ENCODE measurements around the gene PRDM16.
"Not testable (repeated sequence)": the region's sequence is repeated elsewhere in the genome, so short reads cannot be mapped to it uniquely, and the experiment has no call there.

The PRDM16 gene

DNA sequence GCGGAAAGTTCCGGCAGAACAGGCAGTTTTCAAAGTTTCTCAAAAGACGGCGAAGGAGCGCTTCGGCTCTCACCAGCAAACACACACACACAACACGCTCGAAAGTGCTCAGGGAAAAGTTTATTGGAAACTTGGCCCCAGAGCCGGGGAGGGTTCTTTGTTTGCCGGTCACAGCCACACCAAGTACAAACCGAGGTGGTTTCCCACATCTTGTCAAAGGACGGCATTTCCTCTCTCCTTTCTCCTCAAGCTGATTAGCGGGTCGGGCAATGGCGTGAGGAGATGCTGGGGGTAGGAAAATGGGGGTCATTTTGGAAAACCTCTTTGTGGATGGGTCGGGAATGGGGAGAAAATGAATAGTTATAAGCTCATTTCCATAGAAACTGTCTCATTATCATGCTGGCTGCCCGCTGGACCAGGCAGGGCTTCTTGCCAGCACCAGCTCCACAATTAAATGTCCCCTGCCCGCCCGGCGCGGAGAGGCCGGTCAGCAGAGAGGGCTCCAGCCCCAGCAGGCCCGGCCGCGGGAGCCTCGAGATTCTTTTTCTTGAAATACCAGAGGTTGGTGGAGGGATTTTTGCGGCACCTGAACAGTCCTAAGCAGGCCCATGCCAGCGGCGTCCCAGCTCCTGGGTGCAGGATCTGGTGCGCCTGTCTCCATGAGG is 92.3 kb downstream of the PRDM16 start:
- no peak for DNase-seq (ENCODE audit: low read depth, low spot score)

DNA sequence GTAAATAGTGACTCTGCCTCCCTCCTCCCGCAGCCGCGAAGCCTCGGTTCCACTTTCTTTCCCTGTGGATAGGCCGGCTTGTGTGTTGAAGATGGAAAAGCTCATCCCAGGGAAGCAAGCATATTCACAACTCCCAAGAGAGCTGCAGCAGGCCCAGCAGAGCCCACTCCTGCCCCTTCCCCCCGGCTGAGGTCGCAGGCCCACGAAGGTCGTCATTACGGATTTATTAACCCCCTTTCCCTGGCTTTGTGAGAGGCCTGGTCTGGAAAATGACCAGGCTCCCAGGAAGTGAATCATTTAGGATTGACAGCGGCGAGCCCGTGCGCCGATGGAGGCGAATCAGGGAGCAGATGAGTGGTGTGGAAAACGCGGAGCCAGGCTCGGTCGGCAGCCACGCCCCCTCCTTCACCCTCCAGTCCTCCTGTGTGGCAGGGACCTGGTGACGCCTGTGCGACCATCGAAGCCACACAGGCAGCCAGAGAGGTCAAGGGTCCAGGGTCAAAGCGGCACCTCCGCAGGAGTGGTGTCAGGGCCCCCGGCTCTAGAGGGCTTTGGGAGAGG is 93.4 kb downstream of the PRDM16 start:
- DNase-seq (ENCODE audit: low read depth, low spot score): peak; percentile 50

DNA sequence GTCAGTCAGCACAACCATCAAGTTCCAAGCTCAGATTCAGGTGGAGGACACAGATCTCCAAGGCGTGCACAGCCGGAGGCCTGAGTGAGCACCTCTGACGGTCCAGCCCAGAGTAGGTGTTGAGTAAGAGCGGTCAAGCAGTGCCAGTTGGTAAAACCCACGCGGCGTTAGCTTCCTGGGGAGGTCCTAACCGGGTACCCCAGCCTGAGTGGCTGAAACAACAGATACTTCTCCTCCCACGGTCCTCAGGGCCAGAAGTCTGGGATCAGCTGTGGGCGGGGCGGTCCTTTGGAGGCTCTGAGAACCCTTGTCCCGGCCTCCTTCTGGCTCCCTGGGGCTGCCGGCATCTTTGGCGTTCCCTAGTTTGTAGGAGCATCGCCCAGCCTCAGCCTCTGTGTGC is 94.4 kb downstream of the PRDM16 start:
- DNase-seq (ENCODE audit: low read depth, low spot score): no peak

DNA sequence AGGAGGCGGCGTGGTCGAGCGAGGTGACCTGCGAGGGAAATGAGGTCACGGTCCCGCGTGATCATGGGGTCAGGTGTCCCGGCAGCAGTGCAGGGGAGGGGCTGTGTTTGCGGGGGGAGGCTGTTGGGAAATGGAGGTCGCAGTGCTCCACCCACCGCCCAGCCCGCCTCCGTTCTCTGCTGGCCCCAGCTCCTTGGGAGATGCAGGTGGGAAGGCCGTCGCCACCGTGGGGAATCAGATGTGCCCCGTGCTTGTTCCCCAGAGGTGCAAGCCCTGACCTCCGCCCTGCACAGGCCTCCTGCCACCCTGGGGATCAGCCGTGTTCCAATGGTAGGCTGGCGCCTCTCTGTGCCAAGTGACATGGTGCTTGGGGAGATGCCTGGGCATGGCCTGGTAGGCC is 95.7 kb downstream of the PRDM16 start:
- no peak for DNase-seq (ENCODE audit: low read depth, low spot score)

DNA sequence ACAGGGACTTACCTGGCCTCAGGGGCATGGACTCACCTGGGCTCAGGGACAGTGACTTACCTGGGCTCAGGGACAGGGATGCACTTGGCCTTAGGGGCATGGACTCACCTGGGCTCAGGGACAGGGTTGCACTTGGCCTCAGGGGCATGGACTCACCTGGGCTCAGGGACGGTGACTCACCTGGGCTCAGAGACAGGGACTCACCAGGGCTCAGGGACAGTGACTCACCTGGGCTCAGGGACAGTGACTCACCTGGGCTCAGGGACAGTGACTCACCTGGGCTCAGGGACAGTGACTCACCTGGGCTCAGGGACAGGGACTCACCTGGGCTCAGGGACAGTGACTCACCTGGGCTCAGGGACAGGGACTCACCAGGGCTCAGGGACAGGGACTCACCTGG is 96.2 kb downstream of the PRDM16 start:
- not testable (repeated sequence) for DNase-seq (ENCODE audit: low read depth, low spot score)

DNA sequence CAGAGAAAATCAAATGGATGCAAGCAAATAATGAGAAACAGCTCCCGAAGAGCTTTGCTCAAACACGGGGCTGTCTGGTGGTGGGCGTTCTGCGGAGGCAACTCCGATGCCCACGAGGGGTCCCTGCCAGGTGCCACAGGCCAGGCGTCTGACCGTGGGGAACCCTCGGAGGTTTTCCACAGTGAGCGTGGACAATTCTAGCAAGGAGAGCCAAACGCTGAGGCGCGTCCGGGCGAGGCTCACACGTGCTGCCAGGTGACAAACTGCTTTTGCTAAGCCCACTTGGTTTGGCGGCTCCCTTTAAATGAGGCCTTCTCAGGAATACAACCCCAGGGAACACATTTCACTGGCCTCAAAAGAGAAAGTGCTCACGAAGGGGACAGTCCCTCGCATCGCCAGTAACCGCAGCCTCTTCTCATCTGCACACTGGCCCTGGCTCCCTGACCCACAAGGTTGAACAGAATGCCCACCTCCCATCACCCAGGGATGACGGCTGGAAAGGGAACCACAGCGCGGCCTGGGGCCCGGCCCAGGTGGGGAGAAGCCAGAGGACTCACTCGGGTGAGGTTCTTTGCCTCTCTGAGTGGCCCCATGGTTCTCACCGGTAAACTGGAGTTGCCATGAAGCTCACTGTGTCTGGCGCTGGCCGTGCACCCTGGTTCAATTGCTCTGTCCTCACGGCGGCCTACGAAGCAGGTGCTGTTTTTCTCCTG is 97.4 kb downstream of the PRDM16 start:
- DNase-seq (ENCODE audit: low read depth, low spot score): no peak

DNA sequence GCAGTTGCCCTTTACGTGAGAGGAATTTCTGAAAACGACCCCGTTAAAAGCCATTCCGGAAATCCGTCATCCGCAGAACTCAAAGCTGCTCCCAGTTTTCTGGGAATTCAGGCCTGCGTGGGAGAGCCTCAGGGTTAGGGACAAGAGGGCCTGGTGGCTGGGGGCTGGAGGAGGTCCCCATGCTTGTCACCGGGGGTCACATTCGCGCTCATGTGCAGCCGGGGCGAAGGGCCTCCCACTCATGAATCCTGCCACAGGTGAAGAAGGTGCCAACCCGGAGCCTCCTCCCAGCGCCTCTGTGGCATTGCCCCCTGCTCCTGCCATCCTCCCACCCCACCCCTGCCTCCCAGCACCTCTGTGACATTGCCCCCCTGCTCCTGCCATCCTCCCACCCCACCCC is 98.3 kb downstream of the PRDM16 start:
- DNase-seq (ENCODE audit: low read depth, low spot score): no peak

DNA sequence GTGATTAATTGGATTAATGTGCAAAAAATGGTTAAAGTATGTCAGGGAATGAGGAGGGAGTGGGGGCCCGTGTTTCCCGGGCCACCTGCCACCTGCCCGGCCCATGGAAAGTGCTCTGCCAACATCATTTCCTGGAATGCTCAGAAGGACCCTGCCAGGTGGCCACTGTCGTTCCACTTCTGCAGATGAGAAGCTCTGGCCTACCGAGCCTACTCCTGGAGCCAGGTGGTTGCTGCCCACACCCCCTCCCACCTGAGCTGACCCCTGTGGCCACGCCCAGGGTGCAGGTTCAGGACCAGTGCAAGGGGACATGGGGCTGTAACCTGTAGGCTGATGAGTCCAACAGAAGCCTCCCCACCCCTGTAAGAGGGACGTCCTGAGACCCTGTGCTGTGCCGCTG is 99.7 kb downstream of the PRDM16 start:
- no peak for DNase-seq (ENCODE audit: low read depth, low spot score)

DNA sequence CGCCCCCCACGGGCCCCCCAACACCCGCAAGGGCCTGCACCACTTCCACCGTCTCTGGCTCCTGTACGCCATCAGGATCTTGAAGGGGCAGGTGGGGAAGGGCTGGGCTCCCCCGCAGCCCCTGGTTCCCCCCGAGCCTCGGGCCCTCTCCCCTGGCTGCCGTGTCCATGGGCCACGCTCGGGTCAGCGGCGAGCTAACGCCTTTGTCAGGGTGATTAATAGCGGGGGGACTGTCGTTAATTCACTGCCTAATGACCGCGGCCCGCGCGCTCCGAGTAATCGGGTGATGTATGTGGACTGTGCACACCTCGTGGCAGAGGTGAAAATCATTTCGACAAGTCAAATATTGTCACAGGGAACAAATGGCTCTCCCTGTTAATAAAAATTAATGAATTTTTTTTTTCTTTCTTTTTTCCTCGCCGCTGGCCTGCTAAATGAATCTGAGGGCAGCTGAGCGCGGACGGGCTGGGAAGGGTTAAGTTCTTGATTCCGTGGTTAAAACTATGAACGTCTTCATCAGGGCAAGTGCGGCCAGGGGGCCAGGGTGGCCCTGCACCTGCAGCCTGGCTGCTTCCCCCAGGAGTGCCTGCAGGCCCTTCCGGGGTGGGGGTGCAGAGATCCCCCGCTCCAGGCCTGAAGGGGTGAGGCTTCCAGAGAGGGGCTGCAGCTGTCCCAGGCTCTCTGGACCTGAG is 100.8 kb downstream of the PRDM16 start:
- no peak for DNase-seq (ENCODE audit: low read depth, low spot score)

DNA sequence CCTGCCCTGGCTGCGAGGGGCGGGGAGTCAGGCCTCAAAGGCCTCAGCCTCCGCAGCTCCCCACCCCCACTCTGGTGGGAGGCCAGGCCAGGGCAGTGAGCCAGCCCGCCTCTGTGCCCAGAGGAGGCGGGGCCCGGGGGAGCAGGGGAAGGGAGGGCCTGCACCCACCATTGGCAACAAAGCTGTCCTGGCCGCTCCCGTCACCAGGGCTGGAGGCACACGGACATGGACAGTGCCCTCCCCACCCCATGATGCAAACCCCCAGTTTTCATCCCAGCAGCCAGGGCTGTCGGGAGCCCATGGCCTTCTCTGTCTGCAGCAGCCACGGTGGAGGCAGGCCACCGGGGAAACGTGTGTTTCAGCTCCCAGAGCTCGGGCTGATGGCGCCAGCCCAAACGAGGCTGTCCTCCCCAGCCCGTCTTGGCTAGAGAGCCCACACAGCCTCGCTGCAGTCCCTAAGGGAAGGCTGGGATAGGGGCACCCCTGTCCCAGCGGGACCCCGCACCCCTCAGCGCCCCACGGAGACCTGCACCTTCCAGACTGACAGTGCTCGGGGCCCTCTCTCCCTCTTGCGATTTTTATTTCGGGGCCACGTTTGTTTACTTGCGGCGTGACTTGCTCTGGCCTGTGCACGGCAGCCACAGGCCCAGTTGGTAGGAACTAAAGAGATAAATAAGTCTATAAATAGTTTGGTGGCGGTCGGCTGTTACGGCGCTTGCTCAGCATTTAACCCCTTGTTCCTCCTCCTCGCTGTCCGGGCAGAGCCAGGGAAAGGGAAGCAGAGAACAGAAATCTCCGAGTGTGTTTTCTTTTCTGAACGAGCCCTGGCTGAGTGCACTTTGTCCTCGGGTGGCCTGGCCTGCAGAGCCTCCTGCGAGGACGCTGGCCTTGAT is 101.8 kb downstream of the PRDM16 start:
- no peak for DNase-seq (ENCODE audit: low read depth, low spot score)

DNA sequence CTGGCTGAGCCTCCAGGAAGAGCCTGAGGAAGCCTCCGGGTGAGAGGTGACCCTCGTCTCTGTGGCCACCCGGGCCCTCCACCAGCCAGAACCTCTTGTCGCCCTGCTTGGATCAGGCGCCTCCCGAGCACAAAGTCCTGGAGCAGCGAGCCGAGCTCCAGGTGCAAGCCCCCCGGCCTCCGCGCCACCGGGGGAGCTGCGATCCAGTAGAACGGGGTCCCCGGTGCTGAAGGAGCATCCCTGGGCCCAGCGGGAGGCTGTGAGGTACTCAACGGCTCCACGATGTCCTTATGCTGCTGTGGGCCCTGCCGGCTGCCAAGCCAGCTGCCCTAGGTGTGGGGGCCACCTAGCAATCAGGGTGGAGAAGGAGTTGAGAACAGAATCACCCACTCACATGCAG is 102.8 kb downstream of the PRDM16 start:
- DNase-seq (ENCODE audit: low read depth, low spot score): no peak

DNA sequence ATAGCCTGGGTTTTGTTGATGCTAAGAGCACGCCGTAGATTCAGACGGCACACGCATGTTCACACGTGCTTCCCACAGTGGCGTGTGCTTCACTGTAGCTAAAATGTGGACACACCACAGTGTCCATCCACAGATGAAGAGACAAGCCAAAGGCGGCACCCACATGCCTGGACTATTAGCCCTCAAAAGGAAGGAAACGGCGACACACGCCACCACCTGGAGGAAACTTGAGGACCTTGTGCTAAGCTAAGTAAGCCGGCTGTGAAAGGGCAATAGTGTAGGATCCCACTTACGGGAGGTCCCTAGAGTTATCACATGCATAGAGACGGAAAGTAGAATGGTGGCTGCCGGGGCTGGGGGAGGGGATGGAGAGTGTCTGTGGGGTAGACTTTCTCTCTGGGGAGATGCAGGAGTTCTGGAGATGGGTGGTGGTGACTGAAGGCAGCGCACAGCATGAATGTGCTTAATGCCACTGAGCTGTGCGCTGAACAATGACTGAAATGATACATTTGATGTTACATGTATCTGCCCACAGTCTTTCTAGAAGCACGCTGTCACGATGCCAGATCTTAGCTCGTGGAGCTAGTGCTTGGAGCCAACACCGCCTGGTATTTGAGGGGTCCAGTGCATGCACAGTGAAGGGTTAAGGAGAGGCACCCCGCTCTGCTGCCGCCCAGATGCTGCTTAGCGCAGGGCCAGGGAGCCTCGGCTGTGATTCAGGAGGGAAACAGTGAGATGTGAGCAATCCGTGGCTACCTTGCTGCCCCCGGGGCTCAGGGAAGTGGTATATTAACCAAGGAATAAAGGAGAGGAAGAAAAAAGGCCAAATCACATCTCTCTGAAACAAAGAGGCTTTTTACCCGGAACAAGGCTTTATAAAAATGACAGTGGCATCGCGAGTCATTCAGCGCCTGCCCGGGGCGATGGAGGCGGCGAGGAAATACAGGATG is 103.7 kb downstream of the PRDM16 start:
- DNase-seq (ENCODE audit: low read depth, low spot score): no peak

DNA sequence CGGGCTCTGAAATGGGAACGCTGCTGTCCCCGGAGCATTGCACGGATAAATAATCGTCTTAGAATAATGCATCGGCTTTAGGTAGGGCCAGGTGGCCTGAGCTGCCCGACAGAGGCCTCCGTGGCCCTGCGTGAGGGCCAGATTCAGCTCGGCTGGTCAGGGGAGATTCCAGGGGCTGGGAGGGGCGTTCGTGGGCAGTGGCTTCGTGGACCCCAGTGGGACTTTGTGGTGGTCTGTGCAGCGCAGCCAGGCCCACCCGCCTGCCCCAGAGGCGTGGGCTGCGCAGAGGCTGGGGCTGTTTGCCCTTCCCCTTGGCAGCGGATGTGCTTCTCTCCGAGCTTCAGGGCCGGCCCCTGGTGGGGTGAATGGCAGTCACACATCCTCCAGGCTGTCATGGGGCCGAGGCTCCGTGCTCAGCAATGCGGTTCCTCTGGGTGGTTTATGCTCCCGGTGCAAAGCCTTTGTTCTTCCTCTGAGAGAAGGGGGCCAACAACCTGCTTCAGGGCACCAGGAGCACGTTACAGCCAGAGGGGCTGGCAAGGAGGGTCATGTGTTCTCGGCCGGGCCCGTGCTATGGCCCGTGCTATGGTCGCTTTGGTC is 104.5 kb downstream of the PRDM16 start:
- no peak for DNase-seq (ENCODE audit: low read depth, low spot score)

DNA sequence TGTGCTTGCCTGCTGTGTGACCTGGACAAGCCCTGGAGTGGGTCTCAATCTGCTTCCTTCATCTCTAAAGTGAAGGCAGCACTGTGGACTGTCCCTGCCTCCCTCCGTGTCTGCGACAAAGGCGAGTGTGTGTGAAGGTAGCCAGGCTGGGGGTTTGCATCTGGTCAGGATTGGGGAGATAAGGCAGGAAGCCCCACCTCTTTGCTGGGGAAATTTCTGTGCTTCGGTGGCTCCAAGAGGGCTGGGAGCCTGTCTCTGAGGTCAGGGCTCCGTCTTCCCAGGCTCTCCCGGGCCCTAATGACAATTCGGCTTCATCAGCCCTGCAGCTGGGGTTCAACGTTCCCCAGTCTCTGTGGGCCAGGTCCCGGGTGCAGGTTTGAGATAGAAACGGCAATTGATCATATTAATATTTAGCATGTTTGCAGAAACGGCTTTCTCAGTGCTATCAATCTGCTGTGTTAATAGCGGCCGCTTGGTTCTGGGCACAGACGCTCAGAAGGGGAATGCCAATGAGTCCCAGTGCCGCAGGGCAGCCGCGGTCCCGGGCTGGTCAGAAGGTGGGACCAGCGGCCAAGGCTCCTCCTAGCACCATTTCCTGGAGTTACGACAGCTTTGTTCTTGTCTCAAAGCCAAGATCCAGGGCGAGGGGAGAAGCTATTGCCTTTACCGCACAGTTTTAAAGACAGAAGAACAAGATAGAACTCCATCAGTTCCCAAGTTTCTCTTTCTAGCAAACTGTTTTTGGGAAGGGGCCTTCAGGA is 105.7 kb downstream of the PRDM16 start:
- no peak for DNase-seq (ENCODE audit: low read depth, low spot score)

DNA sequence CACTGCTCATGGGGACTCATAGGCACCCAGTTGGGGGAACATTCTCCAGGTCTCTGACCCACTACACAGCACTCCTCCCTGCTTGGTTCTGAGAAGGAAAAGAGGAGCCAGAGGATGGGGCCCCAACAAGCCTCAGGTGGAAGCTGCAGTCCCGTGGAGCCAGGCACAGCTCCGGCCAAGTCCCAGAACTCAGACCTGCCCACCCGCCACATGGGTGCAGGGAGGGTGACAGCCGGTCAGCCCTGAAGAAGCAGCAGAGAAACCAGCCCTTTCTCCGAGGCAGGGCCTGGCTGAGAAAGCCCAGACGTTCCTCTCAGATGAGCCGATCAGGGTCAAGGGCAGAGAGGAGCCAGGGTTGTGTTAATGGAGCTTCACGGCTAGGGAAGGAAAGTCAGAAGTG is 106.5 kb downstream of the PRDM16 start:
- DNase-seq (ENCODE audit: low read depth, low spot score): no peak

DNA sequence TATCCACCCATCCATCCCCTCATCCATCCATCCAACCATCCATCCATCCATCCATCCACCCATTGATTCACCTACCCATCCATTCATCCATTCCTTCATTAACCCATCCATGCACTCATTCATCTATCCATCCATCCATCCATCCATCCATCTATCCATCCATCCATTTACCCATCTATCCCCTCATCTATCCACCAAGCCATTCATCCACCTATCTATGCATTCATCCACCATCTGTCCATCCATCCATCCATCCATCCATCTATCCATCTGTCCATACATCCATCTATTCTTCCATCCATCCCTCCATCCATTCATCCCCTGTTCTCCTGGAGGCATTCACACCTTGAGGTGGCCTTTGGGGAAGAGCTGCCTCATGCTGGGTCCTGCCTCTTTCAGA is 107.0 kb downstream of the PRDM16 start:
- DNase-seq (ENCODE audit: low read depth, low spot score): no peak

DNA sequence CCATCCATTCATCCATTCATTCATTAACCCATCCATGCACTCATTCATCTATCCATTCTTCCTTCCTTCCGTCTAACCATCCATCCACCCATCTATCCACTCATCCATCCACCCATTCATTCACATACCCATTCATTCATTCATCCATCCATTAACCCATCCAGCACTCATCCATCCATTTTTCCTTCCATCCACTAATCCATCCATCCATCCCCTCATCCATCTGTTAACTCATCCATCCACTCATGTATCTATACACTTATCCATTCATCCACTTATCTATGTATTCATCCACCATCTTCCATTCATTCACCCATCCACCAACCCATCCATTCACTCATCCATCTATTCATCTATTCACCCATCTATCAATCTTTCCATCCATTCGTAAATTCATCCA is 107.8 kb downstream of the PRDM16 start:
- no peak for DNase-seq (ENCODE audit: low read depth, low spot score)

DNA sequence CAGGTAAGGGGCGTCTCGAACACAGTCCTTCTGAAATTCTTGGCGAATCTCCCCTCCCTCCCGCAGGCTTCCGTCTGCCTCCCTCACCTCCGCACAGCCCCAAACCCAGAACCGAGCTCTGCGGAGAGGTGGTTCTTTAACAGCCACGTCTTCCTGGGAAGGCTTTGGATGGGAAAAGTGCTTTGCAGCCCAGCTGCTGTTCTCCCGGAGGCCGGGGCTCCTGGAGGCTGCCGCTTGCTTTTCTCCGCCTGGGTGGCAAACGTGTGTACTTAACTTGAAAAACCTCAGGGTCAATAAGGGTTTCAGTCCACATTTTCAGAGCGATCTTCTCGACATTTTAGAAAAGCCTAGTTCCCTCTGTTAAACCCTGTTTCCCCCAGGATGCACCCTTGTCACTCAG is 109.3 kb downstream of the PRDM16 start:
- DNase-seq (ENCODE audit: low read depth, low spot score): no peak

DNA sequence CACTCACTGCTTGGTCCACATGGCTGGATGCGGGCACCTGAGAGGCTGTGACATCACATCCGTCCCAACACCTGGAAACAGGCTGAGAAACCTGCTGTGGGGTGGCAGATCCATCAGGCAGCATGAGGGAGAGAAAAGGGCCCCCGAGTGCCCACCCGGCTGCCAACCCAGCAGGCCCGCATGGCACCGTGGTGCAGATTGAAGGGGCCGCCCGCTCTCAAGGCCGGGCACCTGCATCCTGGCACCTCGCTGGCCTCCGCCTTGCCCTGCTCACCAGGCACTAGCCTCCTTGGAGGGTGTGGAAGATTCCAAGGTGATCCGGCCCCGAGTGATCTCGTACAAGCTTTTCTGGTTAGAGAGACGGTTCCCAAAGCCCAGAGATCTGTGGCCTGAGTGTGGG is 110.5 kb downstream of the PRDM16 start:
- no peak for DNase-seq (ENCODE audit: low read depth, low spot score)

Data from ELF-1 (cell line).